ENCODE results near the gene RETREG1.

RETREG1 gene

GRCh38 chr5:16609412-16609811, 7.4 kb downstream of the RETREG1 start:
- H4K8ac ChIP-seq (ENCODE audit: low read depth, low read length), result no peak overlapping the region
- H3K23ac ChIP-seq (ENCODE audit: low read depth, low read length, poor library complexity), result no peak overlapping the region
- H3K9ac ChIP-seq (ENCODE audit: low read depth, low read length, poor library complexity), result no peak overlapping the region
- no peak overlapping the region for H3K14ac ChIP-seq (ENCODE audit: low read length)
- no peak overlapping the region for H3K4ac ChIP-seq (ENCODE audit: low read length)
- peaks cover 0 to 16% (median under 1%) of the 10 kb centered on the region in 3 experiments for H3K27me3 ChIP-seq (ENCODE audit: control insufficient read depth in 3 of 3, insufficient read depth in 3 of 3, low read depth in 1 of 3, low read length in 3 of 3)
- H2BK5ac ChIP-seq (ENCODE audit: low read length), result no peak overlapping the region
- H4K91ac ChIP-seq (ENCODE audit: low read depth, low read length, poor library complexity), result no peak overlapping the region
- no peak overlapping the region for H2AFZ ChIP-seq (ENCODE audit: low read length)
- no peak overlapping the region for H2BK12ac ChIP-seq (ENCODE audit: low read length)
- H3K36me3 ChIP-seq (replicated peaks in 1 of 2; ENCODE audit: control insufficient read depth in 2 of 2, insufficient read depth in 2 of 2, low read length in 2 of 2), result no peaks in the 10 kb centered on the region
- H2BK120ac ChIP-seq (ENCODE audit: low read depth, low read length), result no peak overlapping the region
- H3K4me2 ChIP-seq (ENCODE audit: insufficient read depth, low read length, poor library complexity, severe bottlenecking), result no peak overlapping the region
- H3K4me3 ChIP-seq (ENCODE audit: low read length in 2 of 2), result no peak overlapping the region
- H3K27ac ChIP-seq (replicated peaks; ENCODE audit: low read length), result no peak overlapping the region
- H2BK15ac ChIP-seq (ENCODE audit: low read length), result peak overlapping the region; percentile 59
- peak overlapping the region; percentile 8 for H3K18ac ChIP-seq (ENCODE audit: low read length)
- no peak for DNase-seq (ENCODE audit: low spot score)
- H3K79me1 ChIP-seq (ENCODE audit: low read depth, low read length), result no peaks in the 10 kb centered on the region
- no CpG with 5 or more reads among the region's 9 CpGs for WGBS, 2 donors (ENCODE audit: extremely low coverage in 2 of 2, insufficient read length in 2 of 2, insufficient replicate concordance in 1 of 2)
- H3K4me1 ChIP-seq (ENCODE audit: control insufficient read depth in 2 of 2, insufficient read depth in 1 of 2, low read depth in 1 of 2, low read length in 2 of 2), result peaks cover 0 to 3% of the 10 kb centered on the region in 2 donors
- H2AK5ac ChIP-seq (ENCODE audit: low read depth, low read length), result no peak overlapping the region
- no peaks in the 10 kb centered on the region for H3K9me3 ChIP-seq (replicated peaks in 1 of 2; ENCODE audit: control insufficient read depth in 2 of 2, insufficient read depth in 1 of 2, low read depth in 1 of 2, low read length in 2 of 2)

DNA sequence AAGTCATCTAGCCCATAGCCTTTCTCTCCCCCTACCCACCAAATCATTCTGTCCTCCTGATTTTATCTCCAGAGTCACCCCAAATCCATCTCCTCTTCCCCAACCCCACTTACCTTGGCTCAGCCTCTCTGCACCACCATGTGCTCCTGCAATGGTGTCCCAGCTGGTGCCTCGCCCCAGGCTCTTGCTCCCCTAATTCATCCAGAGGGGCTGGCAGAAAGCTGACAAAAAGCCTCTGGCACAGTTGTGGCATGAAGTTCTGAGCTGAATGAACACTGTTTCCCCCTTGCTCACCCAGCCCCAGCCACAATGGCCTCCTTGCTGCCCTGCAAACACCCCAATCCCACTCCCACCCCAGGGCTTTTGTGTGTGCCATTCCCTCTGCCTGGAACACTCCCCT, 10.2 kb downstream of the RETREG1 start:
- no CpG with 5 or more reads among the region's 1 CpG for WGBS, 2 donors (ENCODE audit: extremely low coverage in 2 of 2, insufficient read length in 2 of 2, insufficient replicate concordance in 1 of 2)
- H3K14ac ChIP-seq (ENCODE audit: low read length), result no peak overlapping the region
- H3K9ac ChIP-seq (ENCODE audit: low read depth, low read length, poor library complexity), result no peak overlapping the region
- H3K79me1 ChIP-seq (ENCODE audit: low read depth, low read length), result no peaks in the 10 kb centered on the region
- DNase-seq (ENCODE audit: low spot score), result no peak
- no peak overlapping the region for H2AK5ac ChIP-seq (ENCODE audit: low read depth, low read length)
- no peaks in the 10 kb centered on the region for H3K36me3 ChIP-seq (replicated peaks in 1 of 2; ENCODE audit: control insufficient read depth in 2 of 2, insufficient read depth in 2 of 2, low read length in 2 of 2)
- no peak overlapping the region for H4K8ac ChIP-seq (ENCODE audit: low read depth, low read length)
- H3K27ac ChIP-seq (replicated peaks; ENCODE audit: low read length), result no peak overlapping the region
- no peak overlapping the region for H3K4me3 ChIP-seq (ENCODE audit: low read length in 2 of 2)
- no peak overlapping the region for H2BK120ac ChIP-seq (ENCODE audit: low read depth, low read length)
- no peak overlapping the region for H3K4me2 ChIP-seq (ENCODE audit: insufficient read depth, low read length, poor library complexity, severe bottlenecking)
- no peak overlapping the region for H2BK15ac ChIP-seq (ENCODE audit: low read length)
- no peak overlapping the region for H2BK12ac ChIP-seq (ENCODE audit: low read length)
- no peak overlapping the region for H2AFZ ChIP-seq (ENCODE audit: low read length)
- no peak overlapping the region for H3K18ac ChIP-seq (ENCODE audit: low read length)
- H3K23ac ChIP-seq (ENCODE audit: low read depth, low read length, poor library complexity), result no peak overlapping the region
- no peak overlapping the region for H2BK5ac ChIP-seq (ENCODE audit: low read length)
- H3K4me1 ChIP-seq (ENCODE audit: control insufficient read depth in 2 of 2, insufficient read depth in 1 of 2, low read depth in 1 of 2, low read length in 2 of 2), result peaks cover 0 to 6% of the 10 kb centered on the region in 2 donors
- peaks cover 0 to 11% (median 0%) of the 10 kb centered on the region in 3 experiments for H3K27me3 ChIP-seq (ENCODE audit: control insufficient read depth in 3 of 3, insufficient read depth in 3 of 3, low read depth in 1 of 3, low read length in 3 of 3)
- H3K4ac ChIP-seq (ENCODE audit: low read length), result no peak overlapping the region
- H4K91ac ChIP-seq (ENCODE audit: low read depth, low read length, poor library complexity), result no peak overlapping the region
- H3K9me3 ChIP-seq (replicated peaks in 1 of 2; ENCODE audit: control insufficient read depth in 2 of 2, insufficient read depth in 1 of 2, low read depth in 1 of 2, low read length in 2 of 2), result no peaks in the 10 kb centered on the region

- Histone ChIP-seq H3K9ac (ENCODE audit: low read depth, low read length, poor library complexity) (no peak overlapping the region), H4K91ac (ENCODE audit: low read depth, low read length, poor library complexity) (no peak overlapping the region), H3K4me3 (ENCODE audit: low read length in 2 of 2) (no peak overlapping the region), H3K9me3 (replicated peaks in 1 of 2; ENCODE audit: control insufficient read depth in 2 of 2, insufficient read depth in 1 of 2, low read depth in 1 of 2, low read length in 2 of 2) (no peaks in the 10 kb centered on the region), H2BK15ac (ENCODE audit: low read length) (no peak overlapping the region), H2AFZ (ENCODE audit: low read length) (no peak overlapping the region), H3K23ac (ENCODE audit: low read depth, low read length, poor library complexity) (no peak overlapping the region), H2BK12ac (ENCODE audit: low read length) (no peak overlapping the region), H3K4me2 (ENCODE audit: insufficient read depth, low read length, poor library complexity, severe bottlenecking) (no peak overlapping the region), H3K14ac (ENCODE audit: low read length) (no peak overlapping the region), H3K18ac (ENCODE audit: low read length) (peak overlapping the region; percentile 45), H2AK5ac (ENCODE audit: low read depth, low read length) (no peak overlapping the region), H2BK120ac (ENCODE audit: low read depth, low read length) (no peak overlapping the region), H3K36me3 (replicated peaks in 1 of 2; ENCODE audit: control insufficient read depth in 2 of 2, insufficient read depth in 2 of 2, low read length in 2 of 2) (no peaks in the 10 kb centered on the region), H4K8ac (ENCODE audit: low read depth, low read length) (no peak overlapping the region), H2BK5ac (ENCODE audit: low read length) (no peak overlapping the region), H3K4me1 (ENCODE audit: control insufficient read depth in 2 of 2, insufficient read depth in 1 of 2, low read depth in 1 of 2, low read length in 2 of 2) (peaks cover 0 to 5% of the 10 kb centered on the region in 2 donors), H3K4ac (ENCODE audit: low read length) (no peak overlapping the region), H3K27ac (replicated peaks; ENCODE audit: low read length) (no peak overlapping the region), H3K27me3 (ENCODE audit: control insufficient read depth in 3 of 3, insufficient read depth in 3 of 3, low read depth in 1 of 3, low read length in 3 of 3) (peaks cover 0 to 12% (median 0%) of the 10 kb centered on the region in 3 experiments), H3K79me1 (ENCODE audit: low read depth, low read length) (no peaks in the 10 kb centered on the region)
- WGBS, 2 donors (ENCODE audit: extremely low coverage in 2 of 2, insufficient read length in 2 of 2, insufficient replicate concordance in 1 of 2), result no CpG with 5 or more reads among the region's 6 CpGs
- DNase-seq (ENCODE audit: low spot score), result no peak
Observed at GRCh38 chr5:16603701-16604100, 13.1 kb downstream of the RETREG1 start.

GRCh38 chr5:16603295-16603694, 13.5 kb downstream of the RETREG1 start:
- Histone ChIP-seq H3K18ac (ENCODE audit: low read length) (peak overlapping the region; percentile 45), H3K79me1 (ENCODE audit: low read depth, low read length) (no peaks in the 10 kb centered on the region), H4K8ac (ENCODE audit: low read depth, low read length) (no peak overlapping the region), H3K4me2 (ENCODE audit: insufficient read depth, low read length, poor library complexity, severe bottlenecking) (no peak overlapping the region), H3K27me3 (ENCODE audit: control insufficient read depth in 3 of 3, insufficient read depth in 3 of 3, low read depth in 1 of 3, low read length in 3 of 3) (peaks cover 0 to 12% (median 0%) of the 10 kb centered on the region in 3 experiments), H4K91ac (ENCODE audit: low read depth, low read length, poor library complexity) (no peak overlapping the region), H3K36me3 (replicated peaks in 1 of 2; ENCODE audit: control insufficient read depth in 2 of 2, insufficient read depth in 2 of 2, low read length in 2 of 2) (no peaks in the 10 kb centered on the region), H3K23ac (ENCODE audit: low read depth, low read length, poor library complexity) (no peak overlapping the region), H2BK120ac (ENCODE audit: low read depth, low read length) (no peak overlapping the region), H2AK5ac (ENCODE audit: low read depth, low read length) (no peak overlapping the region), H3K14ac (ENCODE audit: low read length) (no peak overlapping the region), H2BK12ac (ENCODE audit: low read length) (no peak overlapping the region), H2BK15ac (ENCODE audit: low read length) (no peak overlapping the region), H3K9me3 (replicated peaks in 1 of 2; ENCODE audit: control insufficient read depth in 2 of 2, insufficient read depth in 1 of 2, low read depth in 1 of 2, low read length in 2 of 2) (no peaks in the 10 kb centered on the region), H3K27ac (replicated peaks; ENCODE audit: low read length) (no peak overlapping the region), H2BK5ac (ENCODE audit: low read length) (no peak overlapping the region), H2AFZ (ENCODE audit: low read length) (no peak overlapping the region), H3K4me3 (ENCODE audit: low read length in 2 of 2) (no peak overlapping the region), H3K4me1 (ENCODE audit: control insufficient read depth in 2 of 2, insufficient read depth in 1 of 2, low read depth in 1 of 2, low read length in 2 of 2) (peaks cover 0 to 5% of the 10 kb centered on the region in 2 donors), H3K4ac (ENCODE audit: low read length) (no peak overlapping the region), H3K9ac (ENCODE audit: low read depth, low read length, poor library complexity) (peak overlapping the region; percentile 34)
- WGBS, 2 donors (ENCODE audit: extremely low coverage in 2 of 2, insufficient read length in 2 of 2, insufficient replicate concordance in 1 of 2), result no CpG with 5 or more reads among the region's 5 CpGs
- DNase-seq (ENCODE audit: low spot score), result no peak
